ENCODE measurements around the gene PFDN2. TPM values are rescaled to one million over a fixed set of nuclear protein-coding genes. Genes with fewer than 3 reads are reported as not detected.

Gene PFDN2
- total and polyA plus RNA-seq, 2 of the 8 experiments (the other 6 are each of a cell fraction or from before 2014, with no cell fraction given) = 66.2 to 71.2 TPM

DNA sequence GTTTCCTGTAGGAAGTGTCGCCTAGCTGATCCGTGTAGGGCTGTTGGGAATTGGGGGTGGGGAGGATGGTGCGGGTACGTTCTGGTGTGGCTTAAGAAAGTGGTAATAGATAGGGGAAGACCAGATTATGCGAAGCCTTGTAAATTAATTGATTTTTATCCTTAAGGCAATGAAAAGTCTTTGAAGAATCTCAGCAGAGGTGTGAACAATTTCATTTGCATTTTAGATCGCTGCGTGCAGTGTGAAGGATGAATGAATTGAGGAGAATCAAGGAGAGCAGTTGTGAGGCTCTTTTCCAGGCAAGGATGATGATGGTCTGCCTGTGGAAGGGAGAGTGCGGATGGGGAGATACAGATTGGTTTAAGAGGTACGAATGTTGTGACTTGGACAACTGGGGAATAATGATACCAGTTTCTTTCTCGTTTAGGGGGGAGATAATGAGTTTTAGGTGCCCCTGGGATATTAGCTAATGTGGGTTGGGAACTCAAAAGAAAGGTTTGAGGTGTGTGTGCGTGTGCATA lies 15.4 kb upstream of the PFDN2 start:
- H2BK5ac ChIP-seq (ENCODE audit: low read depth, low read length) = peak overlapping the region; percentile 88
- no peak overlapping the region for H2BK20ac ChIP-seq (ENCODE audit: low read length)
- H2BK120ac ChIP-seq (replicated peaks; ENCODE audit: low read depth, low read length) = no peak overlapping the region
- H3K4me1 ChIP-seq (replicated peaks in 1 of 4; ENCODE audit: control insufficient read depth in 3 of 4, insufficient read depth in 4 of 4, low read length in 3 of 4) = no peaks in the 10 kb centered on the region; a peak in 1 of 7 replicates
- H3K79me1 ChIP-seq (ENCODE audit: low read depth, low read length) = peaks cover 9% of the 10 kb centered on the region
- peaks cover 2 to 4% of the 10 kb centered on the region in 2 experiments for H4K20me1 ChIP-seq (replicated peaks in 1 of 2; ENCODE audit: control insufficient read depth in 1 of 2, insufficient read depth in 2 of 2, low read length in 2 of 2)
- peak overlapping the region; percentile 70 for H3K4ac ChIP-seq (replicated peaks; ENCODE audit: insufficient read length, low read depth, low read length)
- 0 out of 2 replicates have a peak overlapping the region, but pooled peaks have one; percentile 26 for H4K8ac ChIP-seq (ENCODE audit: extremely low read depth, insufficient read depth, low read length)
- DNase-seq (ENCODE audit: low read depth in 1 of 2, low spot score in 2 of 2) = no peak
- no peak overlapping the region for H3K14ac ChIP-seq (ENCODE audit: insufficient read length)
- peaks cover 0 to 42% of the 10 kb centered on the region in 2 experiments; a peak in 3 of 4 replicates for H3K79me2 ChIP-seq (ENCODE audit: control insufficient read depth in 1 of 2, insufficient read depth in 2 of 2, low read length in 2 of 2)
- no peaks in the 10 kb centered on the region for H3K9me3 ChIP-seq (ENCODE audit: insufficient read depth in 2 of 2, low read depth in 1 of 2, low read length in 1 of 2)
- H3K9ac ChIP-seq (replicated peaks in 1 of 4; ENCODE audit: extremely low read depth in 1 of 4, low read depth in 3 of 4, low read length in 3 of 4) = peak overlapping the region; percentile 75 to 85 (median 80)
- peak overlapping the region; percentile 51; the same call in 1 of the 2 replicates for H2AFZ ChIP-seq (ENCODE audit: low read length)
- ChIA-PET CTCF (ENCODE audit: partially characterized antibody) (interaction anchor here (1.2 to 2.7 kb wide), 5 partner anchors 19 to 39 kb away, joined by 3 to 10 read pairs (median 4); partner anchors contain the start of genes PPOX and UFC1), POLR2A (ENCODE audit: partially characterized antibody) (interaction anchor here (0.7 to 9.6 kb wide), 21 partner anchors 8 to 179 kb away, joined by 3 to 130 read pairs (median 5); partner anchors contain the start of genes ADAMTS4, B4GALT3, F11R and KLHDC9)
- peak overlapping the region; percentile 78 for H3K4me2 ChIP-seq (ENCODE audit: insufficient read depth in 1 of 2, low read depth in 2 of 2, low read length in 2 of 2)
- no peak overlapping the region for H2AK5ac ChIP-seq (ENCODE audit: low read depth, low read length)
- 2% methylated on average over 11 of the region's 11 CpGs; no CpG with 5 or more reads in 1 of the 2 experiments for whole genome bisulfite sequencing, 2 experiments (ENCODE audit: extremely low coverage in 1 of 2, insufficient coverage in 1 of 2, insufficient read length in 1 of 2, insufficient replicate concordance in 2 of 2, low coverage in 1 of 2, low lambda C conversion rate in 2 of 2, missing lambda C conversion rate in 1 of 2)
- peak overlapping the region; percentile 46 for H4K91ac ChIP-seq (replicated peaks; ENCODE audit: insufficient read length, low read length)
- peak overlapping the region; percentile 91; the same call in 1 of the 2 replicates for H2BK12ac ChIP-seq (ENCODE audit: low read depth, low read length)
- peak overlapping the region; percentile 23 for H3K56ac ChIP-seq (replicated peaks; ENCODE audit: insufficient read length, low read depth, low read length)
- FAIRE-seq = peak; percentile 13
- peak overlapping the region; percentile 53 for H3K18ac ChIP-seq (ENCODE audit: extremely low read depth, low read length)
- peak overlapping the region; percentile 71 to 97 (median 84) for H3K4me3 ChIP-seq (ENCODE audit: extremely low read depth in 1 of 4, insufficient read depth in 2 of 4, low read depth in 3 of 4, low read length in 4 of 4)
- no peak overlapping the region for H2BK15ac ChIP-seq (ENCODE audit: low read length)
- peaks cover 0 to 14% (median 4%) of the 10 kb centered on the region in 4 experiments; a peak in 3 of 8 replicates for H3K36me3 ChIP-seq (ENCODE audit: control insufficient read depth in 2 of 4, insufficient read depth in 4 of 4, low read length in 3 of 4)
- peak overlapping the region; percentile 25 for H4K5ac ChIP-seq (ENCODE audit: insufficient read length, low read depth, low read length)
- peak overlapping the region; percentile 95 for H3K27ac ChIP-seq (ENCODE audit: low read depth, low read length)
- H3K23ac ChIP-seq (ENCODE audit: insufficient read length) = no peak overlapping the region
- H3K27me3 ChIP-seq (replicated peaks in 1 of 4; ENCODE audit: control insufficient read depth in 3 of 4, extremely low read depth in 1 of 4, insufficient read depth in 3 of 4, low read length in 3 of 4) = no peaks in the 10 kb centered on the region
- peaks cover 9% of the 10 kb centered on the region for H3K23me2 ChIP-seq (ENCODE audit: low read depth, low read length)
- TF ChIP-seq CEBPB (IDR thresholded peaks at IDR 0.05; ENCODE audit: low read depth, low read length) = no peak
- TF ChIP-seq HDAC2 (IDR thresholded peaks at IDR 0.05; ENCODE audit: borderline replicate concordance in 1 of 2, low read depth in 2 of 2, low read length in 2 of 2) = no peak
- TF ChIP-seq RFX5 (IDR thresholded peaks at IDR 0.05; ENCODE audit: borderline replicate concordance, low read depth, low read length) = no peak
- no peak for TF ChIP-seq JUN (IDR thresholded peaks at IDR 0.05; ENCODE audit: low read depth, low read length)

All from H1 (cell line).